ENCODE measurements around the gene MGLL.

MGLL gene

DNA sequence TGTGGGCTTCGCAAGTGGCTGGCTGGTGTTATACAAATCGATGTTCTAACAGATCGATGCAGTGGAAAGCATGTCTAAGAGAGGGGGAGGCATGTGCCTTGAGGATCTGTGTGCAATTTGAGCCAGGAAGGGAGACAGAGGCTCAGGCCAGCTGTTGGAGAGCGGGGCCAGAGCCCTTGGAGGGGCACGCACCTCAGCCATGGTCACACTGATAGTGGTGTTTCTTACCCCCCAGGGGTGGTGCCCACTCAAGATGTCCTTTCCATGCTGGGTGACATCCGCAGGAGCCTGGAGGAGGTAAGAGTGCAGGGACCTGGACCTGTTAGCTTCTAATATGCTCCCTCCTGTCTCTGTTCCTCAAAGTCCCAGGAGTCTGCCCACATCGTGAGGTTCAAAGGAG is 153.4 kb downstream of the MGLL start:
- H3K4me3 ChIP-seq (replicated peaks; ENCODE audit: insufficient read depth, low read length): no peak overlapping the region
- H3K27me3 ChIP-seq (ENCODE audit: insufficient read depth, poor library complexity, severe bottlenecking): no peaks in the 10 kb centered on the region
- no peak for DNase-seq (ENCODE audit: low read depth in 1 of 2, low spot score in 1 of 2)
- no peak overlapping the region for H3K27ac ChIP-seq (replicated peaks)
- TF ChIP-seq GABPA (IDR thresholded peaks at IDR 0.05; ENCODE audit: low read depth) (no peak), POLR2AphosphoS5 (IDR thresholded peaks at IDR 0.05; ENCODE audit: low read depth) (no peak), SPI1 (IDR thresholded peaks at IDR 0.05; ENCODE audit: borderline replicate concordance, low read depth) (no peak)
- TF ChIP-seq, protein P1, sequence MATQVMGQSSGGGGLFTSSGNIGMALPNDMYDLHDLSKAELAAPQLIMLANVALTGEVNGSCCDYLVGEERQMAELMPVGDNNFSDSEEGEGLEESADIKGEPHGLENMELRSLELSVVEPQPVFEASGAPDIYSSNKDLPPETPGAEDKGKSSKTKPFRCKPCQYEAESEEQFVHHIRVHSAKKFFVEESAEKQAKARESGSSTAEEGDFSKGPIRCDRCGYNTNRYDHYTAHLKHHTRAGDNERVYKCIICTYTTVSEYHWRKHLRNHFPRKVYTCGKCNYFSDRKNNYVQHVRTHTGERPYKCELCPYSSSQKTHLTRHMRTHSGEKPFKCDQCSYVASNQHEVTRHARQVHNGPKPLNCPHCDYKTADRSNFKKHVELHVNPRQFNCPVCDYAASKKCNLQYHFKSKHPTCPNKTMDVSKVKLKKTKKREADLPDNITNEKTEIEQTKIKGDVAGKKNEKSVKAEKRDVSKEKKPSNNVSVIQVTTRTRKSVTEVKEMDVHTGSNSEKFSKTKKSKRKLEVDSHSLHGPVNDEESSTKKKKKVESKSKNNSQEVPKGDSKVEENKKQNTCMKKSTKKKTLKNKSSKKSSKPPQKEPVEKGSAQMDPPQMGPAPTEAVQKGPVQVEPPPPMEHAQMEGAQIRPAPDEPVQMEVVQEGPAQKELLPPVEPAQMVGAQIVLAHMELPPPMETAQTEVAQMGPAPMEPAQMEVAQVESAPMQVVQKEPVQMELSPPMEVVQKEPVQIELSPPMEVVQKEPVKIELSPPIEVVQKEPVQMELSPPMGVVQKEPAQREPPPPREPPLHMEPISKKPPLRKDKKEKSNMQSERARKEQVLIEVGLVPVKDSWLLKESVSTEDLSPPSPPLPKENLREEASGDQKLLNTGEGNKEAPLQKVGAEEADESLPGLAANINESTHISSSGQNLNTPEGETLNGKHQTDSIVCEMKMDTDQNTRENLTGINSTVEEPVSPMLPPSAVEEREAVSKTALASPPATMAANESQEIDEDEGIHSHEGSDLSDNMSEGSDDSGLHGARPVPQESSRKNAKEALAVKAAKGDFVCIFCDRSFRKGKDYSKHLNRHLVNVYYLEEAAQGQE (IDR thresholded peaks at IDR 0.05; ENCODE audit: insufficient replicate concordance, low read depth): no peak
- TF ChIP-seq, protein P2, sequence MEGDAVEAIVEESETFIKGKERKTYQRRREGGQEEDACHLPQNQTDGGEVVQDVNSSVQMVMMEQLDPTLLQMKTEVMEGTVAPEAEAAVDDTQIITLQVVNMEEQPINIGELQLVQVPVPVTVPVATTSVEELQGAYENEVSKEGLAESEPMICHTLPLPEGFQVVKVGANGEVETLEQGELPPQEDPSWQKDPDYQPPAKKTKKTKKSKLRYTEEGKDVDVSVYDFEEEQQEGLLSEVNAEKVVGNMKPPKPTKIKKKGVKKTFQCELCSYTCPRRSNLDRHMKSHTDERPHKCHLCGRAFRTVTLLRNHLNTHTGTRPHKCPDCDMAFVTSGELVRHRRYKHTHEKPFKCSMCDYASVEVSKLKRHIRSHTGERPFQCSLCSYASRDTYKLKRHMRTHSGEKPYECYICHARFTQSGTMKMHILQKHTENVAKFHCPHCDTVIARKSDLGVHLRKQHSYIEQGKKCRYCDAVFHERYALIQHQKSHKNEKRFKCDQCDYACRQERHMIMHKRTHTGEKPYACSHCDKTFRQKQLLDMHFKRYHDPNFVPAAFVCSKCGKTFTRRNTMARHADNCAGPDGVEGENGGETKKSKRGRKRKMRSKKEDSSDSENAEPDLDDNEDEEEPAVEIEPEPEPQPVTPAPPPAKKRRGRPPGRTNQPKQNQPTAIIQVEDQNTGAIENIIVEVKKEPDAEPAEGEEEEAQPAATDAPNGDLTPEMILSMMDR (IDR thresholded peaks at IDR 0.05; ENCODE audit: insufficient read depth, low read length): no peak

DNA sequence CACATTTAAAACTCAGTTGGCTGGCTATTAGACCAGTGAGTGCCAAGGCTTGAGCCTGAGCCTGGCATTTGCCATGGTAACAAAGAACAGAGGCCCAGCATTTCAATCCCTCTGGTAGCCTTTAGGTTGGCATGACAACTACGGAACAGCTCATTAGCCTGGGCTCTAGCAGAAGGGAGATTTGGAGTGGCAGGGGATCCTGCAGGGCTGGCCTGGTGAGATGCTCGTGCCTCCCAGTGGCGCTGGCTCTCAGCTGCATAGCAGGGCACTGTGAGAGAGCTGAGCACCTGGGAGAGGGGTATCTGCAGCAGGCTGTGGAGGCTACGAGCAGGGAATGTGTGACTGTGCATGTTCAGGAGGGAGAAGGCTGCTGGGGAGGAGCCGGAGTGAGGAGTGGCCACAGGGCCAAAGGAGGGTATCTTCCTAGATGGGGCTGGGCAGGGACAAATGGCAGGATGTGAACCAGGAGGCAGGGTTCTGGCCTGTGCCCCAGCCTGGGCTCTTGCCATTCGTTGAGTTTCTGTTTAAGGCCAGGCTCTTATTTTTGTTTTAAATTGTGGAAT is 155.1 kb downstream of the MGLL start:
- no peak overlapping the region for H3K27ac ChIP-seq (replicated peaks)
- no peak overlapping the region for H3K4me3 ChIP-seq (replicated peaks; ENCODE audit: insufficient read depth, low read length)
- no peaks in the 10 kb centered on the region for H3K27me3 ChIP-seq (ENCODE audit: insufficient read depth, poor library complexity, severe bottlenecking)
- no peak for DNase-seq (ENCODE audit: low read depth in 1 of 2, low spot score in 1 of 2)
- TF ChIP-seq, protein P1 (IDR thresholded peaks at IDR 0.05; ENCODE audit: insufficient replicate concordance, low read depth): no peak
- TF ChIP-seq GABPA (IDR thresholded peaks at IDR 0.05; ENCODE audit: low read depth) (no peak), SPI1 (IDR thresholded peaks at IDR 0.05; ENCODE audit: borderline replicate concordance, low read depth) (no peak), POLR2AphosphoS5 (IDR thresholded peaks at IDR 0.05; ENCODE audit: low read depth) (no peak)
- TF ChIP-seq, protein P2 (IDR thresholded peaks at IDR 0.05; ENCODE audit: insufficient read depth, low read length): no peak

DNA sequence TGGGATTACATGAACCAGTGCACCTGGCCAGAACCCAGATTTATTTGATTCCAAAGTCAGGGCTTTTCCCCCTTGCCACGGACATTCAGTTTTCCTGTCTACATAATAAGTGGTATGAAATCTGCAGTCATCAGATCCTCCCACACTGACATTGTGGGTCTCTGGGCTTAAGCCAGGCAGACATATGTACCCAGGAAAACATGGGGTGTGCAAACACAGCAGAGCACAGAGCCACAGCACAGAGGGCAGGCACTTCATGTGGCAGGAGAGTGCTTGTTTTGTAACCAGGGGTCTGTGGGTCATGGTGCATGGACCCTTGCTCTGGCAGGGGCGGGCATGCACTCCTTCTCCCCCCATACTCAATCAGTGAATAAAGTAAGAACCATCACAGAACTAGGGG is 155.6 kb downstream of the MGLL start:
- TF ChIP-seq SPI1 (IDR thresholded peaks at IDR 0.05; ENCODE audit: borderline replicate concordance, low read depth) (no peak), GABPA (IDR thresholded peaks at IDR 0.05; ENCODE audit: low read depth) (no peak), POLR2AphosphoS5 (IDR thresholded peaks at IDR 0.05; ENCODE audit: low read depth) (no peak)
- TF ChIP-seq, protein P1 (IDR thresholded peaks at IDR 0.05; ENCODE audit: insufficient replicate concordance, low read depth): no peak
- TF ChIP-seq, protein P2 (IDR thresholded peaks at IDR 0.05; ENCODE audit: insufficient read depth, low read length): no peak
- no peak overlapping the region for H3K4me3 ChIP-seq (replicated peaks; ENCODE audit: insufficient read depth, low read length)
- no peak overlapping the region for H3K27ac ChIP-seq (replicated peaks)
- H3K27me3 ChIP-seq (ENCODE audit: insufficient read depth, poor library complexity, severe bottlenecking): no peaks in the 10 kb centered on the region
- no peak for DNase-seq (ENCODE audit: low read depth in 1 of 2, low spot score in 1 of 2)

Measured in HL-60 (cell line).